Ishikawa (cell line): ENCODE results near the gene PTDSS2.

Source experiments
- CEBPB ChIP-seq: IDR thresholded peaks from 2 replicates; pipeline ENCODE4 v1.6.1; 2012
- CREB1 ChIP-seq: IDR thresholded peaks from 2 replicates; pipeline ENCODE4 v1.6.1; 2012; ENCODE audit warnings: low read depth
- RAD21 ChIP-seq: IDR thresholded peaks from 2 replicates; pipeline ENCODE4 v1.6.1; 2012; ENCODE audit warnings: low read depth
- TAF1 ChIP-seq: IDR thresholded peaks from 2 replicates; pipeline ENCODE4 v1.6.1; 2012; ENCODE audit warnings: low read depth, mild to moderate bottlenecking
- YY1 ChIP-seq: IDR thresholded peaks from 2 replicates; pipeline ENCODE4 v1.6.1; 2012; ENCODE audit warnings: low read depth
- TF ChIP-seq, protein P1 (sequence below): IDR thresholded peaks from 2 replicates; pipeline ENCODE4 v1.6.1; 2012

GRCh38 chr11:512761-513595 is 62.9 kb downstream of the PTDSS2 start:
- TF ChIP-seq TAF1 (no peak), YY1 (no peak), CREB1 (no peak), RAD21 (no peak), CEBPB (no peak)
- TF ChIP-seq, protein P1, sequence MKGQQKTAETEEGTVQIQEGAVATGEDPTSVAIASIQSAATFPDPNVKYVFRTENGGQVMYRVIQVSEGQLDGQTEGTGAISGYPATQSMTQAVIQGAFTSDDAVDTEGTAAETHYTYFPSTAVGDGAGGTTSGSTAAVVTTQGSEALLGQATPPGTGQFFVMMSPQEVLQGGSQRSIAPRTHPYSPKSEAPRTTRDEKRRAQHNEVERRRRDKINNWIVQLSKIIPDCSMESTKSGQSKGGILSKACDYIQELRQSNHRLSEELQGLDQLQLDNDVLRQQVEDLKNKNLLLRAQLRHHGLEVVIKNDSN = no peak
